Lower leg skin (tissue), 3 donors: ENCODE measurements around the gene CYP4F12.

Experiments
- CTCF ChIP-seq, 3 donors: fragments of 450-650 bp; IDR thresholded peaks; one replicate each; pipeline ENCODE4 v1.5.1; 2016; ENCODE audit warnings: antibody characterized with exemption in 3 of 3, mild to moderate bottlenecking in 3 of 3, moderate library complexity in 2 of 3
- POLR2A ChIP-seq, 2 donors: fragments of 450-650 bp; IDR thresholded peaks; one replicate each; pipeline ENCODE4 v1.6.1; 2016 to 2017; ENCODE audit warnings: antibody characterized with exemption in 2 of 2, mild to moderate bottlenecking in 1 of 2, moderate library complexity in 1 of 2

- no peak for TF ChIP-seq CTCF (IDR thresholded peaks at IDR 0.05)
- no peak for TF ChIP-seq POLR2A (IDR thresholded peaks at IDR 0.05)
These were observed 21.1 kb upstream of the CYP4F12 start for GRCh38 chr19:15651791-15652190.
